ENCODE measurements around the gene MYO16.

The MYO16 gene

GRCh38 chr13:108812661-108813060 lies 183.2 kb downstream of the MYO16 start:
- no peak for DNase-seq

GRCh38 chr13:108813587-108814170 lies 184.3 kb downstream of the MYO16 start:
- no peak for DNase-seq

GRCh38 chr13:108816375-108816774 lies 187.0 kb downstream of the MYO16 start:
- DNase-seq = no peak

GRCh38 chr13:108827646-108828045 lies 198.2 kb downstream of the MYO16 start:
- DNase-seq = no peak

GRCh38 chr13:108828086-108828815 lies 198.8 kb downstream of the MYO16 start:
- no peak for DNase-seq

DNA sequence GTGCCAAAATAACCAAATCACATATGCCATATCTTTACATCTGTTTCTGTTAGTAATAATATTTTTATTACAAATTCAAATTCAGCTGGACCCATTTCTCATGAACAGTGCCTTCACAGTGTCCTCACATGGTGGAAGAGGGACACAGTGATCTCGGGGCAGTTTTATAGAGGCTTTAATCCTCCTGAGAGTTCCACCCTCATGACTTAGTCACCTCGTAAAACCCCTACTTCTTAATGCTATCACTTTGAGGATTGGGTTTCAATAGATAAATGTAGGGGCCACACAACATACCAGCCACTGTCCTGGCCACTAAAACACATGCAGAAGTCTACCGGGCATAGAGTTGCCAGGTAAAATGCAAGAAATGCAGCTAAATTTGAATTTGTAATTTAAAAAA lies 201.5 kb downstream of the MYO16 start:
- DNase-seq = no peak

DNA sequence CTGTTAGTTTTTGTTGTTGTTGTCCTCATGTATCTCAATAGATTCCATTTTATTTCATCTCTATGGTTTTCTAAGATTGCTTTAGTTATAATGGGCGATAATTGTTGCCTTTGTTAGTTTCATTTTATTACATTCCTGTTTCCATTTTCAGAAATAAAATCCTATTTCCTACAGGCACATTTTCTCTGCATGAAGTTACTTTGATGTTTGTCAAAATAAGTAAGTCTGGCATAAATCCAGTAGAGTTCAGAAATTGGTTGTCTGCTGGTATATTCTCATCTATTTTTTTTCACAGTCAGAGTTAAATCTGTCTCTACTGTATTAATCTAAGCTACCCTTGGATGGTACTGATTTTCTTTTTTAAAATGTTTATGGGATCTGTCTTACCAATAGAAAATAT lies 204.1 kb downstream of the MYO16 start:
- DNase-seq = no peak

DNA sequence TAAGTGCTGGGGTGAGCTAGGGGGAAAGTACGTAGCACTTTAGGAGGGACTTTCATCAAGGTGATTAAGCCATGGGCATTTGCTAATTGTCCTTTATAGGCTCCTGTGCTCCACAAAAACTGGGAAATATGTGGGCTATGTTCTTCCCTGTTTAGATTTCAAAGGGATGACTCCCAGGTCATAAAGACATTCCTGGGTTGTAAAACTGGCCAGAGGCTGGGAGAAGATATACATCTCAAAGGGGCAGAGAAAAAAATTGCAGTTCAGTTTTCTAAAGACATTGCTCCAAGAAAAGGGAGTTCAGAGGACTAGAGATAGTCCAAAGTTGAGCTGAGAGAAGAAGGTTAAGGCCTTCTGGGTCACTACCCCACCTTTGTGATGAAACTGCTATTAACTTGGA lies 204.8 kb downstream of the MYO16 start:
- no peak for DNase-seq

DNA sequence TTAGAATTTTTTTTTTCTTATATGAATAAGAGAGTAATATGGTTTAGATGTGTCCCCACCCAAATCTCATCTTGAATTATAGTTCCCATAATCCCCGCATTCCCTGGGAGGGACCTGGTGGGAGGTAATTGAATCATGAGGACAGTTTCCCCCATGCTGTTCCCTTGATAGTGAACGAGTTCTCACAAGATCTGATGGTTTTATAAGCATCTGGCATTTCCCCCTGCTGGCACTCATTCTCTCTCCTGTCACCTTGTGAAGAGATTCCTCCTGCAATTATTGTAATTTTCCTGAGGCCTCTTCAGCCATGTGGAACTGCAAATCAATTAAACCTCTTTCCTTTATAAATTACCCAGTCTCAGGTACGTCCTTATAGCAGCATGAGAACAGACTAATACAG lies 205.7 kb downstream of the MYO16 start:
- DNase-seq = no peak

GRCh38 chr13:108850691-108851090 lies 221.3 kb downstream of the MYO16 start:
- no peak for DNase-seq

- DNase-seq = no peak
Measured at GRCh38 chr13:108851660-108852059, 222.2 kb downstream of the MYO16 start.

- DNase-seq = no peak
Measured at GRCh38 chr13:108853031-108853430, 223.6 kb downstream of the MYO16 start.

DNA sequence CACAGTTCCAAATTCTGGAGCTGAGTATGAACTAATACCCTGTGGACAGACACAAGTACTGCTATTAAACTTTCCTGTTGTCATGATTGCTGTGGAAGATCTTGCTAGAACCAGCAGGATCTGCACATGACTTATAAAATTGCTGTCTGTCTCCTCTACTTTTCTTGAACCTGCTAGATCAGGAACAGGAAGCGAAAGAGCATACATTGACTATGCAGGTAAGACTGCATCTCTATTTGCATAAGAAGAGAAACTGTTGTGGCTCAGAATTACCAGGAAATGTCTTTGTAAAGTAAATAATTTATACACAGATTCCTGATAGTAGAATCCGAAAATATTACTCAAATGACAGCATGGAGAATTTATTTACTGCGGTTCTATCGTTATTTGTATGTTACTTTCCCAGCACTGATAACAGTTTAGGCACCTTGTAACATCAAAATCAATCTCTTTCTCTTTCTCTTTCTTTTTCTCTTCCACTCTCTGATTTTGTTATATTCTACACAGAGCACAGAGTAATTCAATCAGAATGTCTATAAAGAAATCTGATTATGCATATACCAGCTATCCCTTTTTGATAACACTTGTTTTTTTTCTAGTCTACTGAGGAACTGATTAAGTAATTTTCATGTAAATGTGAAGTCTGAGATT lies 226.5 kb downstream of the MYO16 start:
- DNase-seq = no peak

DNA sequence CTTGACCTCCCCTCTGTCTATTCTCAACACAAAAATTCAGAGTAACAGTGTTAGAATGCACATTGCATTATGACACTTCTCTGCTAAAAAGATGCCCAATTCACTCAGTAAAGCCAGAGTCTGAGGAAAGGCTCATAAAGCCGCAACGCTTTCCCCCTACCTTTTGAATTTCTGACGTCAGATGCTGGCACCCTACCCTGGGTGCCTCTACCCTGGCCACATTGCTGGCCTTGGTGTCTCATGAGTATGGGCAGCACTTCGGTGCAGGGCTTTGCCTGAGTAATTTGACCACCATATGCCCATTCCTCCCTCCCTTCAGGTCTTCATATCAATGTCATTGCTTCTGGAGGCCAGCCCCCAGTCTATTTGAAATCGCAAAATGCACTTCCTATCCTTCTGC lies 229.3 kb downstream of the MYO16 start:
- DNase-seq = no peak

GRCh38 chr13:108859197-108860012 lies 230.0 kb downstream of the MYO16 start:
- no peak for DNase-seq

DNA sequence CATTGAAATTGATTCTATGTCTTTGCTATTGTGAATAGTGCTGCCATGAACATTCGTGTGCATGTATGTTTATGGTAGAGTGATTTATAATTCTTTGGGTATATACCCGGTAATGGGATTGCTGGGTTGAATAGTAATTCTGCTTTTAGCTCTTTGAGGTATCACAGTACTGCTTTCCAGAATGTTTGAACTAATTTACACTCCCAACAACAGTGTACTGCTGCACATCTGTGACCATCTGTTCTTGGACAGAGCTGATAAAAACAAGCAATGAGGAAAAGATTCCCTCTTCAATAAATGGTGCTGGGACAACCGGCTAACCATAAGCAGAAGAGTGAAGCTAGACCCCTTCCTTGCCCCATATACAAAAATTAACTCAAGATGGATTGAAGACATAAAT lies 231.0 kb downstream of the MYO16 start:
- no peak for DNase-seq

DNA sequence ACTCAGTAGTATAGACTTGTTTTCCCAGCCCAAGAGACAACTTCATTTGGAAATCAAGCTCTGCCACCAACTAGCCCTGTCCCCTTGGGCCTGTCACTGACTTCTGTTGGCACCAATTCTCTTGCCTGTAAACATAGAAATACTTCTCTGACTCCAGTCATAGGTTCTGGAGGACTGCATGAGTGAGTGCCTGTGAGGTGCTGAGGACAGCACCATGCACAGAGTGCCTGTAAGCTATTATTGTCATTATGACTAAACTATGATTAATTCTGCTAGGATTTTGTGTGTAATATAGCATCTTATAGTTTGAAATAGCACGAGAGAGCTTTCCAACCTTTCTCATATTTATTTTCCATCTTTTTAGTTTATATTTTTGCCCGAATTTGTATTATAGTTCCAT lies 247.9 kb downstream of the MYO16 start:
- DNase-seq = no peak

- no peak for DNase-seq
Measured at GRCh38 chr13:108878732-108879131, 249.3 kb downstream of the MYO16 start.

DNA sequence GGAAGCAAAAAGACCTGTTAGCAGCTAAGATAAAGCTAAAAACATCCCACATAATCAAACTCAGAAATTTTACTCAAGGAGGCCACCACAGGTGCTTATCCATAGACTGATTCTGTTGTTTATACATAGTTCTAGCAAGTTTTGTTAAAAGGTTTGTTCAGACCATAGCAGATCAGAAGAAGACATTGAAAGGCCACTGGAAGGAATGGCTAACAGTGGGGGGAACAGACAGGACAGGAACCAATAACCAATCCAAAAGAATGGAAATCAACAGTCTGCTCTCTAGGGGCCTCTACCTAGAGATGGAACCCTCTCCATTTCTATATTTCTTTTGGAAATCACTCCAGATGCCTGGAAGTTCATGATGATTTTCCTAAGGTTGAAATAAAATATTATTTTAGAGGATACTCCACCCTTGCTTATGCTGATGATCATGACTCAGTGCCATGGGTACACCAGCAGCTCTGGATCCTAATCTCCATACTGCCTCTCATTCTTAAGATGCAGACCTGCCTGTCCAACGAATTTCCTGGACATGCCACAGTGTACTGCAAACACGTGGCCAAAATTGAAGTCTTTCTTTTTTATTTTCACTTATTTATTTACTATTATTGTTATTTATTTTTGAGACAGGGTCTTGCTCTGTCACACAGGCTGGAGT lies 260.0 kb downstream of the MYO16 start:
- no peak for DNase-seq

GRCh38 chr13:108895220-108895704 lies 265.9 kb downstream of the MYO16 start:
- peak; percentile 50 to 56 for DNase-seq

DNA sequence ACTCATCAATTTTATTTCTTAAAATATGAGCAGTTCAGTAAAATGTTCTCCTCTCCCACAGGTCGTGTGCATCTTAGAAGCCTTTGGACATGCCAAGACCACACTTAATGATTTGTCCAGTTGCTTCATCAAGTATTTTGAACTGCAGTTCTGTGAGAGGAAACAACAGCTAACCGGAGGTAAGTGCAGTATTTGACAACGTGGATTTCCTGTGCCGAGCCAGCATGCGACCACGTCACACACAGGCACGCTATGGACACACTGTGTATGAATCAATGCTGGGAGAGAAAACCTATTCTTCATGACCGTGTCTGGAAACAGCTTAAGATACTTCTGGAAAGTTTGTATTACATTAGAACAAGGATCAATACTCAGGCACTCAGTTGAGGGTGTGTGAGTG lies 268.5 kb downstream of the MYO16 start:
- peak in 1 of 2 experiments; percentile 10 for DNase-seq

GRCh38 chr13:108902405-108903155 lies 273.2 kb downstream of the MYO16 start:
- DNase-seq = no peak
